Measurements from ENCODE around the gene LIG4.
A peak's percentile ranks its signal among the peaks of the same experiment; 100 is the strongest.

- TF ChIP-seq POLR2A (IDR thresholded peaks at IDR 0.05; ENCODE audit: low read depth, low read length) (no peak), MXI1 (IDR thresholded peaks at IDR 0.05; ENCODE audit: borderline replicate concordance, low read depth, low read length) (no peak), MAFK (IDR thresholded peaks at IDR 0.05; ENCODE audit: low read depth, low read length) (no peak), CTCF (conservative IDR thresholded peaks at IDR 0.05; ENCODE audit: low read depth, low read length) (no peak), USF2 (IDR thresholded peaks at IDR 0.05; ENCODE audit: low read depth, low read length) (peak; percentile 35; the same call in 1 of the 2 replicates), SMC3 (IDR thresholded peaks at IDR 0.05; ENCODE audit: low read depth, low read length) (no peak), CHD1 (IDR thresholded peaks at IDR 0.05; ENCODE audit: low read depth, low read length) (no peak), RAD21 (IDR thresholded peaks at IDR 0.05; ENCODE audit: low read length) (no peak), FOS (IDR thresholded peaks at IDR 0.05; ENCODE audit: low read depth, low read length) (no peak), RFX5 (IDR thresholded peaks at IDR 0.05; ENCODE audit: low read depth, low read length) (no peak), CEBPB (IDR thresholded peaks at IDR 0.05; ENCODE audit: low read depth, low read length) (no peak), BHLHE40 (IDR thresholded peaks at IDR 0.05; ENCODE audit: low read depth, low read length) (no peak)
These were observed 49.3 kb downstream of the LIG4 start for GRCh38 chr13:108166078-108166477.
